Glomerular endothelial cell (primary cell): ENCODE measurements around the gene SCLT1. TPM values are rescaled to one million over a fixed set of nuclear protein-coding genes. Genes with fewer than 3 reads are reported as not detected.
A peak's percentile ranks its signal among the peaks of the same experiment; 100 is the strongest.
"Not testable (repeated sequence)": the region's sequence is repeated elsewhere in the genome, so short reads cannot be mapped to it uniquely, and the experiment has no call there.

Experiments used
- DNase-seq: peaks from one replicate; pipeline ENCODE4 v3.0.0-alpha.2; 2011; ENCODE audit warnings: low read depth, low spot score; ENCODE audit errors: extremely low read depth
- total RNA-seq: library from RNA; depleted of rRNA; stranded (reverse); fragments of >200 nt; gene quantifications from 2 replicates; pipeline ENCODE4 v1.2.3, GENCODE V29; 2015

The SCLT1 gene
- 10.7 and 12.3 TPM in 2 replicates for total RNA-seq

GRCh38 chr4:129093191-129093920 is at the start of gene SCLT1:
Gene SCLT1, minus strand, starts transcription at chr4:129093539. Its CDS starts 436 bp downstream, at chr4:129093103.
- peak; percentile 88 for DNase-seq

DNA sequence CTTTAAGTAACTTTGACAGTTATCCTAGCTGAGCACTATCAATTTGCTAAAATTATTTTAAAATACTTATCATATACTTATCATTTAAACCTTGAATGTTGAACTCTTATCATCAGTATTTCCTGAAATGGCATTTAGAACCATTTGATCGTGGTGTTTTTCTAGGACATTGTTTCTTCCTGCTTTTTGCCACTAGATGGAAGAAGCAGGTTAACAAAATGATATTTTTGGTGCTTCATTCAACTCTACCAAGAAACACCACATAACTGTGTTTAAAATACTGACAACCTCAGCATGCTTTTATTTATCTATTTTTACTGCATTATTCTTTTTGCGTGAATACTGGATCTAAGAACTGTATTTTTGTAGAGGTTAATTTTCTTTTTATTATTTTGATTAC is 47.2 kb upstream of the SCLT1 start:
- DNase-seq, result no peak

DNA sequence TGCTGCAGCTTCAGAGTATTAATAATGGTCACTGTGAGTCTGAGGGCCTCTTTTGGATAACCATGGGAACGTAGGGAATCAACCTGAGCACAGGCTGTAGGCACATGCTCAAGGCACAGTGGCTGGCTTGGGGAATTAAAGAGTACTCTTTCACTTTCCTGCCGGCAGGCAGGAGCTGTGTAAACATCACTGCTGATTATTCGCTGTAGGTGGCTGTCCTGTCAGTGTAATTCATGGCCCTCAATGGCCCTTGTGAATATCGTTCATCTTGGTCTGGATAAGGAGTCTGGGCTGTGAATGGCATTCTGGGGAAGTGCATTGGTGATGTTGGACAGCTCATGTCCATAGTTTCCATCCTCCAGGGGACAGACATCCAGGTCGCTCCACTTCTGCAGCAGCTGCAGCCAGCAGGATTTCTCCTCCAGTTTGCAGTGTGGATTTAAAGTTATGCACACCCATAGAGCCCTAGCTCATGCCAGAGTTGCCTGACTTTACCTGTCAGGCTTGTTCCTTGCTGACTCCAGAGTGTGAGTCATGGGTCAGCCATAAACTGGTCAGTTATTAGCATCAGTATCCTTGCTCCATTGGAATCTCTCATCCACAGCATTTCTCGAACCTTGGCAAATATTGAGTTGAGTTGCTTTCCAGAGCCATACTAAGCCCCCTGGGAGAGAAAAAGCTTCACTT is 45.6 kb upstream of the SCLT1 start:
- no peak for DNase-seq

- DNase-seq, result no peak
Observed at GRCh38 chr4:129136433-129136832, 43.1 kb upstream of the SCLT1 start.

DNA sequence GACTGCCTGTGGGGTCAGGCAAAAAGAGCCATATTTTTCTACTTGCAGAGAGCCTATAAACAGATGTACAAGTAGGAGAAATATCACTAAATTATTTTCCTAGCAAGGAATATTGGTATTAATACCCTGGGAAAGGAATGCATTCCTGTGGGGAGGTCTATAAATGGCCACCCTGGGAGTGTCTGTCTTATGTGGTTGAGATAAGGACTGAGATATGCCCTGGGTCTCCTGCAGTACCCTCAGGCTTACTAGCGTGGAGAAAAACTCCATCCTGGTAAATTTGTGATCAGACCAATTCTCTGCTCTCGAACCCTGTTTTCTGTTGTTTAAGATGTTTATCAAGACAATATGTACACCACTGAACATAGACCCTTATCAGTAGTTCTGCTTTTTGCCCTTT is 38.0 kb upstream of the SCLT1 start:
- DNase-seq, result no peak

GRCh38 chr4:129129143-129129542 is 35.8 kb upstream of the SCLT1 start:
- DNase-seq, result no peak

GRCh38 chr4:129126614-129127013 is 33.3 kb upstream of the SCLT1 start:
- not testable (repeated sequence) for DNase-seq

DNA sequence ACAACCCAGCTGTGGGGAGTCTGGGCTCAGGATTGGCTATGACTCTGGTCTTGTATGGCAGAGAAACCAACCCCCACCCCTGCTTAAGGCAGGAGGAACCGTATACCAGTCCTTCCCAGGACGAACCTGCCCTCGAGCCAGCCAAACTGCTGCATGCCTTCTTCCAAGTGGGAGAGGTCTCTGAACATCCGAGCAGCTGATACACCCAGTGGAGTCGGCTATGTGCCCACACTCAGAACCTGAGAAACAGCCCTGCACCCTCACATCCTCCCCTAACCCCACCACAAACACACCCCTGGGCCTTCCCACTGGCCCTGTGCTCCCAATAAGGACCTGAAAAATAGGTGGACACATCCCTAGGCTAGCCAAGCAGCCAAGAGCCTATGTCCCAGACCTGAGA is 24.4 kb upstream of the SCLT1 start:
- DNase-seq, result no peak

GRCh38 chr4:129113919-129114318 is 20.6 kb upstream of the SCLT1 start:
- DNase-seq, result no peak

DNA sequence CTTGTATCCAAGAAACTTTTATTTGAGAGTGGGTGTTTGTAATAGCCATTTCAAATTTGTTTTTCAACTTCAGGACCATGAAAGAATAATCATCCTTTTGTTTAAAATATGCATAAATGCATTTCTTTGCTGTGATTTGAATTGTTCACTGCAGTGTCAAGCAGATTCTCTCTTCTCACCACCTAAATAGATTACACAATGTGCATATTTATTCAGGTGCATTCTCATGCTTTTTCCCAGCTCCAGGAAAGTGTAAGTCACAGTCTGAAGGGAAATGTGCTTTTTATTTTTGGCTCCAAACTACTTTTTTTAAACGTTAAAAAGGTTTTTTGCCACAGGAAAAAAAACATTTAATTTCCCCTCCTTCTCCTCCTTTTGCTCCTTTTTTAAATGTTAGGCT is 20.1 kb upstream of the SCLT1 start:
- DNase-seq, result no peak

GRCh38 chr4:129111919-129112318 is 18.6 kb upstream of the SCLT1 start:
- no peak for DNase-seq

GRCh38 chr4:129110931-129111330 is 17.6 kb upstream of the SCLT1 start:
- DNase-seq, result no peak

DNA sequence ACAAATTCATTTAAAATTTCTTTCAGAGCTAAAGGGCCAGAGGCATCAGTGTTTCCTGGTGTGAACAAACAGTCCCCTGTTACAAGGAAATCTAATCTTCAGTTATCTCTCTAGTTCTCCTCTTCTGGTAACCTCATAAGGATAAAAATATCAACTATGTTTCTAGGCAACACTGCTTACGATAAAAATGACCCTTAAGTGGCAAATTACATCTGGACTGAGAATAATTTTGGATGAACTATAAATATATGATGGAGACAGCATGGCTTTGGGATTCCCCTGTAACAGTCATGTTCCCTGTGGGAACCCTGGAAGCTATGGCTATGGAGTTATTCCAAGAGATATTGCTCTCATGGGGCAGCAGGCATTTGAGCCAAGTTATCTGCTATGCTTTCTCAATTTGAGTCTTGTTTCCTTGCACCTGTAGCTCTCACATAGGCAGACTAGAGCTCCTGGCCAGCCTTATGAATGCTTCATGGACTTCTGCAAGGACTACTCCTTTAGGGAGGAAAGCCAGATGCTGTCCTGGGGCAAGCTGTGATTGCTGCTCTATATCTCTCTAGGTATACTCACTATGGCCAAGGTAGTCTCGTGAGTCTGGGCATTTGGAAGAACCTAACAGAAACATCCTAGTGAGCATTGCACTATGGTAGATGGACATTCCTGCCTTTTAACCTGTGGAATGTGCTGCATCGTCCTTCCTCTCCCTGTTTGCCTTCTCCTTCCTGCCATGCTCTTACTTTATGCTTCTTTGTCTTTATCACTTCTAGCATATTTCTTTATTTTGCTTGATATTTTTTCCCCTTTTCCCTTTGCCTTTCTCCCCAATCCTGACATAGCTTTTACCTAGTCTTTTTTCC is 16.9 kb upstream of the SCLT1 start:
- DNase-seq, result no peak

GRCh38 chr4:129098531-129099001 is 5.2 kb upstream of the SCLT1 start:
- DNase-seq, result no peak

DNA sequence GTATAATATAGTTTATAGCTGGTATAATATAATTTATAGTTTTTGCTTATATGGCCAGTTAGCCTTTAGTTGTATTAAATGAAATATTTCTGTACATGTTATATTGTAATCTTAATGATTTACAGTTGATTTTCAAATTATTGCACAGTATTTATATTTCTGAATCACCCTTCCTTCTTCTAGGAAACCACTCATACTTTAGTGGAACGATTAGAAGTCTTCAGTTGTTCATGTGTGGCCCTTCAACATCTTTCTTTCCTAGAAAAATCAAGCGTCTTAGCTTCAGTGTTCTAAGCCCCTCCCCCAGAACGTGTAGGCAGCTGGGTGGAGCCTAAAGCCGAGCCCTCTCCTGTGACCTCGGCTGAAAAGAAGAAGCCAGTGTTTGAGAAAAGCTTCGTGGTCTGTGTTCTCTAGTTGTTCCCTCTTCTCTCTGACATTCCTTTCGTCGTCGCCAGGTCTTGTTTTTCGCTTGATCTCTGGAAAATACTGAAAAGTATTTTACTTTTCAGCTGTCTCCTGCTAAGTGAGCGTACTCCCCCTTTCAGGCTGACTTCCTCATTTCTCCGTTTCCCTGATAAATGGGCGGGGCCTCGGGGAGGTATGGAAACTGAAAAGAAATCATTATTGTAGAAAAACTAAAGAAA is 2.6 kb upstream of the SCLT1 start, which contains the start of gene C4orf33:
C4orf33 (plus strand) TSS at position 342 of the 644 bp plus-strand sequence. CDS start 6,459 bp downstream, outside the sequence.
- peak; percentile 56 for DNase-seq

DNA sequence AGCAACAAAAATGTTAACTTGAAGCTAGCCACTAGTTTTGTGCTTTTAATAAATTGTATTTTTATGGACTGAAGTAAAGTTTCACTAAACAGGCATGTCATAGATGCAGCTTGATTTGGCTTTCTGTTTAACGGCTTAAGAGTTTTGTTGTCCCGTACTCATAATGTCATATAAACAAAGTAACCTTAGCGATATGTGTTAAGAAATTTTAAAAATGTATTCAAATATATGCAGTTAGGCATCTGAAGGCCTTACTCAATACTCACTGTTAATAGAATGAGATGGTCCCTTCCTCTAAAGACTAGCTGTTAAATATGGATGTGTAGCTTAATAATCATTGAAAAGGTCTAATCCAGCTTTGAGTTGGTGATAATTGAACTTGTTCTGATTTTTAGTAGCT is 1.0 kb upstream of the SCLT1 start:
- DNase-seq, result no peak

DNA sequence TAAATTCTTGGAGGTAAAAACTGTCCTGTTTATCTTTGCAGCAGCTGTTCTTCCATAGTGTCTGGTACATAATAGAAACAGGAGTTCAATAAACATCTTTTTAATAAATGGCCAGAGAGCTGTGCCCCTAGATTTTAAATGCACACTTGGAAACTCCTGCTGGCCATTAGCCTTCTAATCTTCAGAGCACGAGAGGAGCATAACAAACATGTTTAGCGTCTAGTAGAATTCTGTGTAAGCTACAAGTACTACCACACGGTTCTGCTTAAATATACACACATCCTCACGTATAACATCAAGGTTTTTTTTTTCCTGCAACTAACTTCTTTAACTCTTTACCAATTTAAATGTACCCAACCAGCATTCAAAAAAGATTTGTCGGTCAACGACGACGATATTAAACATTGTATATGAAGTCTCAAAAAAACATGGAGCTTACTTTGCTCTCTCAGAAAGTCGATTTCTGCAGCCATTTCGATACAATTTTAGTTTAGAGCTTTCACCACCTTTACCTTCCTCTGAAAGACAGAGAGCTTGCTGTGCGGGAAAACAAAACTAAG is 628 bp downstream of the SCLT1 start:
- peak; percentile 7 for DNase-seq

DNA sequence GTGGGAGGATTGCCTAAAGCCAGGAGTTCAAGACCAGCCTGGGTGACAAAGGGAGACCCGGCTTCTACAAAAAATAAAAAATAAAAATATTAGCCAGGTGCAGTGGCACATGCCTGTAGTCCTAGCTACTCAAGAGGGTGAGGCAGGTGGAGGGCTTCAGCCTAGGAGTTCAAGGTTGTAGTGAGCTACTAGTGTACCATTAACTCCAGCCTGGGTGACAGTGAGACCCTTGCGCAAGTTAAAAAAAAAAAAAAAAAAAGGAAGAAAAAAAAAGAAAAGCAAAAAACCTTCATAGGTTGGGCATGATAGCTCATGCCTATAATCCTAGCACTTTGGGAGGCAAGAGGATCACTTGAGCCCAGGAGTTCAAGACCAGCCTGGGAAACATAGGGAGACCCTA is 5.8 kb downstream of the SCLT1 start:
- DNase-seq, result no peak

- DNase-seq, result no peak
Observed at GRCh38 chr4:129085472-129085871, 7.9 kb downstream of the SCLT1 start.

GRCh38 chr4:129082302-129082701 is 11.0 kb downstream of the SCLT1 start:
- no peak for DNase-seq
